Cardiac fibroblast (primary cell): Measurements from ENCODE around the gene DYSF.

Experiments used
- DNase-seq, 2 donors: peaks; one replicate each; pipeline versions ENCODE4 v3.0.0 to v3.0.0-alpha.2; 2010; ENCODE audit warnings: low read depth in 2 of 2
- H3K4me3 ChIP-seq, 2 donors: replicated peaks in 1 of 2; 1 replicate in 1 of 2; 2 replicates in 1 of 2; pipeline ENCODE4 v1.5.1; 2011; ENCODE audit warnings: low read depth in 2 of 2, low read length in 2 of 2, mild to moderate bottlenecking in 2 of 2, moderate library complexity in 1 of 2
- TF ChIP-seq, protein P1 (sequence below): IDR thresholded peaks from one replicate; pipeline ENCODE4 v1.5.1; 2011; ENCODE audit warnings: low read depth, mild to moderate bottlenecking, low read length, inconsistent platforms

The DYSF gene

DNA sequence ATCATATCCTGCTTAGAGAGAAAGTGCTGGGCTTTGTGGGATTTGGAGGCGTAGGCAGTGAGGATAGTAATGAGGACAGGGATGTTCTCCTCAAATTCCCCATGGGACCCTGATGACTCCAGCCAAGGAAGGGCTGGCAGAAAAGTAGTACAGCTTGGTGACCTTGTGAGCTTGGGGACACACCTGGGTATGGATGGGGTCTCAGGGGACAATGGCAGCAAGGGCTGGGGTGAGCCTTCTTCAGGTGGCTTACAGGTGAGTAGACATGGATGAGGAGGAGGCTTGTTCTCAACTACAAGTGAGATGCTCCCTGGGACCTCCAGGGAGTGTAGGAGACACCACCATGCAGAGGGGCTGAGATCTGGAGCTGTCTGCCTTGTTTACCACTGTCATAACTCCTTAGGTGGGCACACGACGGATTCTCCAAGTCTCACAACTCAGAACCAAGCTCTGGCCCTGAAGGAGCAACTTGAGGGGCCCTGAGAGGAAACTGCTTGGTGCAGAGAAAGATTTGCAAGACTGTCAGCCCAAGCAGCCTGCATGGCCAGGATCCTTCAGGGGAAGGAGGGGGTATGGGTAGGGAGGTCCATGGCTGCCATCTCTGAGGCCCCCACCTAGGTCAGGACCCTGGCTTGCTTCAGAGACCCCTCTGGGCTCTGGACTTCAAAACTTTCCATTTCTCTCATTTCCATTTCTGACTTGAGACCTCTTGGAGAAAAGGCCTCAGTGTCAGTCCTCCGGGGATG, 262.8 kb downstream of the DYSF start:
- H3K4me3 ChIP-seq, result no peak overlapping the region
- TF ChIP-seq, protein P1, sequence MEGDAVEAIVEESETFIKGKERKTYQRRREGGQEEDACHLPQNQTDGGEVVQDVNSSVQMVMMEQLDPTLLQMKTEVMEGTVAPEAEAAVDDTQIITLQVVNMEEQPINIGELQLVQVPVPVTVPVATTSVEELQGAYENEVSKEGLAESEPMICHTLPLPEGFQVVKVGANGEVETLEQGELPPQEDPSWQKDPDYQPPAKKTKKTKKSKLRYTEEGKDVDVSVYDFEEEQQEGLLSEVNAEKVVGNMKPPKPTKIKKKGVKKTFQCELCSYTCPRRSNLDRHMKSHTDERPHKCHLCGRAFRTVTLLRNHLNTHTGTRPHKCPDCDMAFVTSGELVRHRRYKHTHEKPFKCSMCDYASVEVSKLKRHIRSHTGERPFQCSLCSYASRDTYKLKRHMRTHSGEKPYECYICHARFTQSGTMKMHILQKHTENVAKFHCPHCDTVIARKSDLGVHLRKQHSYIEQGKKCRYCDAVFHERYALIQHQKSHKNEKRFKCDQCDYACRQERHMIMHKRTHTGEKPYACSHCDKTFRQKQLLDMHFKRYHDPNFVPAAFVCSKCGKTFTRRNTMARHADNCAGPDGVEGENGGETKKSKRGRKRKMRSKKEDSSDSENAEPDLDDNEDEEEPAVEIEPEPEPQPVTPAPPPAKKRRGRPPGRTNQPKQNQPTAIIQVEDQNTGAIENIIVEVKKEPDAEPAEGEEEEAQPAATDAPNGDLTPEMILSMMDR, result no peak
- DNase-seq, result no peak

DNA sequence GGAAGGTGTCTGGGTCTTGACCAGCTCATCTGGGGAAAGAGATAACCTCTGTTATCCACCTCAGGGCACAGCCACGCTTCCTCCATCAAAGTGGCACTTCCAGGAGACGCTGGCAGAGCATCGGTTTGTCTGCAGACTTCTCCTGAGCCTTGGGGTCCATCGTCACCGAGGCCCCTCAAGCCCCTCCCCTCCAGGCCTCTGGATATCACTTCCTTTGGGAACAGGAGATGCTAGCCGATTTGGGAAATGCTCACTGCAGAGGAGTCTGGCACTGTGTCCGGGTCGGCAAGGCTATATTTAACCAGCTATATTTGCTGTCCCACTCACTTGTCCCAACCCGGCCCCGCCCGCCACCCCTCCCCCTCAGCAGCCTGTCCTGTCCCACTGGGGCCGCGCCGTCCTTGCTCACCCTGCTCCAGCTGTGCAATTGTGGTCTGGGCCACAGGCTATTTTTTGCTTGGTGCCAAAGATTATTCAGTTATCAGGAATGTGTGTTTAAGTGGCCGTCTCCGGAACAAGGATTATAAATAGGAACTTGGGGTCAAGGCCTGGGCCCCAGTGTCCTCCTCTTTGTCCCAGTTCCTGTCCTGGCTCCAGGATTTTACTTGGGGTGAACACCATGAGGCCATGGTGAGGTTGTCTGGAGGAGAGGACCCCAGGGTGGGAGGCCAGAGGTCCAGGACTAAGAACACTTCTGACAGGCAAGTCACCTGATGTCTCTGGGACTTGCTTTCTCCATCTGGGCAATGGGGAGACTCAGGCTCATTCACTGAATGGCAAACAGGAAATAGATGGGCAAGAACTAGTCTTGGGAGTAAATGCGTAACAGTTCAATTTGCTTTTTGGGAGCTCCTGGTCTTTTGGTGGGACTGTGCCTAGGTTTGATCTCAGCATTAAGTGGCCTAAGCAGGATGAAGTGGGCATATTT, 263.6 kb downstream of the DYSF start:
- H3K4me3 ChIP-seq, result no peak overlapping the region
- TF ChIP-seq, protein P1, result no peak
- DNase-seq, result peak; percentile 76 to 87

DNA sequence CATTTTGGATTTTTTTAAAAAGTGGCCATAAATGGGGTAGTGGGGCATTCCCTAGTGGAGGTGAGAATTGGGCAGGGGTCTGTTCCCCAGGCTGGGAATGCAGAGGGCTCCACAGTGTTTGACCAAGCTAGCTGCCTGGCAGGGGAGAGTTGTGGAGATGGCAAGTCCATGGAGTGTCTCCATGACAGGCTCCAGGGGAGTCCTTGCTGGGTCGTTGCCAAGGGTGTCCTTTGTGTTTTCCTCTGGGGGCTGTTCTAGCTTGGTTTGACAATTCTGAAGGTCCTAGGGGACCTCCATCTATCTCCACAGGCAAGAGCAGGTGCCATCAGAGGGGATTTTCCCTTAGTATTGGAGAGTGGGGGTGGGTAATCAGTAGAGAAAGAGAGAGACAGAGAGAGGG, 265.3 kb downstream of the DYSF start:
- TF ChIP-seq, protein P1, result no peak
- no peak overlapping the region for H3K4me3 ChIP-seq
- no peak for DNase-seq

DNA sequence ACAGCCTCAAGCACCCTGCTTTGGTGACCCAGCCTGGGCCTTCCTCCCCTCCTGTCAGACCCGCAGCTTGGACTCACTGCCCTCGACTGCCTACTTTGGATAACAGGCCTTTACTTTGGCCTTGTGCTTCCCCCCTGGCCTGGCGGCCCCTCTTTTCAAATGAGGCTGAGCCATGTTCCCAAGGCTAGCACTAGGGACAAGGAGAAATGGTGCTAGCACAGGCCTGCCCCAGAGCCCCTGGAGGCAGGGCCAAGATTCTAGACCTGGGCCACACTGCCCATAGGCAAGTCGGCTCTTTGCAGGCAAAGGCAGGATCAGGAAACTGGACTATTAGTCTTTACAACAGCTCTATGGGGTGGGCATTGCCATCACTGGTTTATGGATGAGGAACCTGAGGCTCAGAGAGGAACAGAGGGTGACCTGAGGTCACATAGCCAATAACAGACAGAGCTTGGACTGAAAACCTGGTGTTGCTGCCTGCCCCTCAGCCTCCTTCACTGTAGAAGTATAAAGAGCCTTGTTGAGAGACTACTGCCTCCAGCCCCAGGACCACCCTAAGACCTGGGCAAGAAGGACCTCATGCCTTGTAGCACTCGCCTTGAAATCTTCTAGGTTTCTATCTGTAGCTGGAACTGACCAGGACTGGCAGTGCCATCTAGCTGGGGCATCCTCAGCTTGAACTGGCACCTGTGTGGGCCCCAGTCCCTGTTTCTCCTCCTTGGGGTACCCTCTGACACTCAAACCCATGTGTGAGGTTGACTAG, 266.3 kb downstream of the DYSF start:
- no peak overlapping the region for H3K4me3 ChIP-seq
- no peak for DNase-seq
- TF ChIP-seq, protein P1, result no peak

DNA sequence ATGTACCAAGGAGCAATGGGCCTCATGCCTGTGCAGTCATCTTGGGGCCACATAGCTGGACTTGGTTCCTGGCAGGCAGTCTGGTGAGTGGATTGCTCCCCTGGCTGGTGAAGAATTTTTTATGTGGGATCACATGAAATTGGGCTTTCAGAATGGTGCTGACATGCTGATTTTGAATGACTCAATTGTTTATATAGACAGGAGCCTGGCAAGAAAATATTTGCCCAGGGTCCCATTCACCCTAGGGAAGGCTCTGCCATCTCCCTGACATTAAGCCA, 266.9 kb downstream of the DYSF start:
- TF ChIP-seq, protein P1, result no peak
- no peak overlapping the region for H3K4me3 ChIP-seq
- no peak for DNase-seq

DNA sequence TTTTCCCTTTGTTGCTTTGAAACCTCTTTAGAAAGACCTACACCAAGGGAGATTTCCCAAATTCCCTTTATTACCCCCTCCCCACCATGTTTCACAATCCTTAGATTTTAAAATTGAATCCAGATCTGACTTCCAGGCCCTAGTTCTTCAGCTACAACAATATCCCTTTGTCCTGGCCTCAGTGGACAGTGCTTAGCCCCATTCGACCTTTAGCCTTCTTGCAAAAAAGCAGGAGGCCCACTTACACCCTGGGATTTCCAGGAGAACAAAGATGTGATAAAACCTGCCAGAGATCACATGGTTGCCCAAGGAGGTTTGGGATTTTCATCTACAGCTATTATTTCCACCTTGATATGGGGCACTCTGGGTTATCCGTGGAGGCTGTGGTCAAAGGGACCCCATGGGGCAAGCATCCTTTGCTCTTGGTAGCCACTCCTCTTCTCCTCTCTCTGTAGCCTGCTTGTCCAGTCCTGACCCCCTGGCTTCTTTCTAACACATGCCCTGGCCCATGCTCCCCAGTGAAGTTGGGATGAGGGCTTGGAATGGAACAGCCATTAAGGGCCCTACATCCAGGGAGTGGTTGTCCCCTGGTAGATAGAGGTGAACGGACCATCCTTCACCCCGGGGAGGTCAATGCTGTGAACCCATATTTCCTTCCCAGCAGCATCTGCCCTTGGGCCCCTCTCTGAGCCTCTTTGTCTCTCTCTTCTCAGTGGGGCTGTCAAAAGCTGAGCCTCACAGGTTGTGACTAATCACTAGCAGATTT, 267.4 kb downstream of the DYSF start:
- no peak overlapping the region for H3K4me3 ChIP-seq
- TF ChIP-seq, protein P1, result no peak
- DNase-seq, result no peak
